M059J (cell line): ENCODE measurements around the gene RGS8. TPM values are rescaled to one million over a fixed set of nuclear protein-coding genes. Genes with fewer than 3 reads are reported as not detected.

Experiments
- DNase-seq: peaks from one replicate; pipeline ENCODE4 v3.0.0-alpha.2; 2012; ENCODE audit warnings: low read depth
- total RNA-seq: library from RNA; depleted of rRNA; stranded (reverse); fragments of >200 nt; shearing (Covaris generic); gene quantifications from 2 replicates; pipeline ENCODE4 v1.2.3, GENCODE V29; 2014; rRNA removed

The RGS8 gene
- total RNA-seq, result not detected in 2 replicates

- DNase-seq, result no peak
Observed at GRCh38 chr1:182684116-182684828, at the start of gene RGS8. TSS of gene RGS8 (minus strand) at chr1:182684587. CDS start at chr1:182669649, 14,938 bp downstream.

DNA sequence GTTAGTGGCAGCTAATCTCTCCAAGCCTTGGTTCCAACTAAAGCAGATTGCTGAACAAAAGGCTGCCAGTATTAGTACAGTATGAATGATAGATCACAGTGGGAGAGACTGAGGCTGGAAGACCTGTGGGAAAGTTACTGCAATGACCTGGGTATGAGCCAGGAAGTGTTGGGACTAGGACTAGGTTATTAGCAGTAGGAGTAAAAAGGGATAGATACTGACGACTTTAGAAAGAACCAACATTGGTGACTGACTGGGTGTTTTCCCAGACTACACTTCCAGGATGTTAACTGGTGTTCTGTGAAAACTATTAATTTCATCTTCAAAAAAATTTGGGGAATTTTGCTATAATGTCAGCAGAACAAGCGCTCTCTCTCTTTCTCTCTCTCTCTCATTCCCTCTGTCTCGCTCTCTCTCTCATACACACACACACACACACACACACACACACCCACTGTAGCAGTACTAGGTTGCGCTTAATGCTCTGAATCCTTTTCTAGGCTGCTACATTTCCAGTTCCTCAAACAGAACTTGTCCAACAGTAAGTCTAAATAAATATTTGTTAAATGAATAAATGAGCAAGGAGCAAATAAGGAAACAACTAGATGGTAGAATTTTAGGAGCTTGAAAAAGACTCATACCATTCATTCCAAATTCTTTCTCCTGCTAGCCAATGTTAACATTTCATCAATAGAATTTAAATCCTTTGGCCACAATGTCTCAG, 47.6 kb upstream of the RGS8 start:
- no peak for DNase-seq

- DNase-seq, result no peak
Observed at GRCh38 chr1:182726912-182727311, 42.5 kb upstream of the RGS8 start.

- DNase-seq, result no peak
Observed at GRCh38 chr1:182725259-182726255, 41.2 kb upstream of the RGS8 start.

DNA sequence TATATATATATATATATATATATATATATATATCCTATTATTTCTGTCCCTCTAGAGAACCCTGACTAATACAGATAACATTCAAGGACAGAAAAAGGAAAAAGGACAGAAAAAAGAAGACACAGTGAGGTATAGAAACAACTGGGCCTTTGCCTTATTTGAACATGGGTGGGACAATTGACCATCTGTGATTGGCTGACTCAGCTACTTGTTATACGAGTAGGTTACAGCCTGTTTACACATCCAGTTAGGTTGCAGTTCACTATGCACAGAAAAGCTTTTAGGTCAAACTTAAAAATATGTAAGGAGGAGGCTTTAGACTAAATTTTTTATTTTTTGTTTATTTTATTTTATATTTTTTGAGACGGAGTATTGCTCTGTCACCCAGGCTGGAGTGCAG, 39.8 kb upstream of the RGS8 start:
- no peak for DNase-seq

GRCh38 chr1:182723200-182723599, 38.8 kb upstream of the RGS8 start:
- no peak for DNase-seq

DNA sequence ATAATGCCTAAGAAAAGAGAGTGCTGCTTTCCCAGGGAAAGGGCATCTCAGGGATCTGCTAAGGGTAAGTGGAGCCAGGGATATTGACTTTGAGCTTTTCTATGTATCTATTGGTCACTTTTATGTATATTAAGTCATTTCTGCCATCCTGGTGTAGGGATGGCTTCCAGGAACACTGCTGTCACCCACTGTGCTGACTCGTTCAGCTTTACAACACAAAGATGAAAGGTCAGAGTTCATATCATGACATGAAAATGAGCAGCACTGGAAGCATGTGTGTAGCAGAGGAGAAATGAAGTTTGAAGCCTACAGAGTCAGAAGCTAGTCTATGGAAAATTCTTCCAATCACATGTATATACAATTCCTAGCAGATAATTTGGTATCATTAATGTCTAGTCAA, 37.1 kb upstream of the RGS8 start:
- DNase-seq, result no peak

DNA sequence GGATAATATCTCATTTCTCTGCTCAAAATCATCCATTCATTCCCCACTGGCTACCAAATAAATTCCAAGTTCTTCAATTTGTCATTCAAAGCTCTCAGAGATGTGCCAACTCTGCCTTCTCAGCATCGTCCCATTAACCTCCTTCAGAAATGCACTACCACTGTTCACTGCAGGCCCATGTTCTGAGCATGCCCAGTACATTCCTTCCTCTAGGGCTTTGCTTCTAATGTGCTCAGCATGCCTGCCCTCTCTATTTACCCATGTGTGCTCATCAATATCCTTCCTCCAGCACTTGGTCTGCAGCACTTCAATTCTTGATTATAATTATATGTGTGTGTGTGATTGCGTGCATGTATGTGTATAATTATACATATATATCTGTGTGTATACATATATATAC, 36.1 kb upstream of the RGS8 start:
- no peak for DNase-seq

DNA sequence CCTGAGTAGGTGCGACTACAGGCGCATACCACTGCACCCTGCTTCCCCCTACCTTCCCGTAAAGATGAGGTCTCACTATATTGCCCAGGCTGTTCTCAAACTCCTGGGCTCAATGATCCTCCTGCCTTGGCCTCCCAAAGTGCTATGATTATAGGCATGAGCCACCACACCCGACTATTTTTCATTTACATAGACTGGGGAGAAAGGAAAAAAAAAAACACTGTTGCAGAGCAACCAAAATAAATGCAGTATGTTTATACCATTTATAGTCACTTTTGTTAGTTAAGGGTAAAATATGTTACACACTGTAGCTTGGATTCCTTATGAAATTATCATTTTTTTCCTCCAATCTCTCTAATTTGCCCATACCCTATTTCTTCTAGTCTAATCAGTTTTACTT, 35.2 kb upstream of the RGS8 start:
- DNase-seq, result no peak

GRCh38 chr1:182718311-182718710, 33.9 kb upstream of the RGS8 start:
- DNase-seq, result no peak

DNA sequence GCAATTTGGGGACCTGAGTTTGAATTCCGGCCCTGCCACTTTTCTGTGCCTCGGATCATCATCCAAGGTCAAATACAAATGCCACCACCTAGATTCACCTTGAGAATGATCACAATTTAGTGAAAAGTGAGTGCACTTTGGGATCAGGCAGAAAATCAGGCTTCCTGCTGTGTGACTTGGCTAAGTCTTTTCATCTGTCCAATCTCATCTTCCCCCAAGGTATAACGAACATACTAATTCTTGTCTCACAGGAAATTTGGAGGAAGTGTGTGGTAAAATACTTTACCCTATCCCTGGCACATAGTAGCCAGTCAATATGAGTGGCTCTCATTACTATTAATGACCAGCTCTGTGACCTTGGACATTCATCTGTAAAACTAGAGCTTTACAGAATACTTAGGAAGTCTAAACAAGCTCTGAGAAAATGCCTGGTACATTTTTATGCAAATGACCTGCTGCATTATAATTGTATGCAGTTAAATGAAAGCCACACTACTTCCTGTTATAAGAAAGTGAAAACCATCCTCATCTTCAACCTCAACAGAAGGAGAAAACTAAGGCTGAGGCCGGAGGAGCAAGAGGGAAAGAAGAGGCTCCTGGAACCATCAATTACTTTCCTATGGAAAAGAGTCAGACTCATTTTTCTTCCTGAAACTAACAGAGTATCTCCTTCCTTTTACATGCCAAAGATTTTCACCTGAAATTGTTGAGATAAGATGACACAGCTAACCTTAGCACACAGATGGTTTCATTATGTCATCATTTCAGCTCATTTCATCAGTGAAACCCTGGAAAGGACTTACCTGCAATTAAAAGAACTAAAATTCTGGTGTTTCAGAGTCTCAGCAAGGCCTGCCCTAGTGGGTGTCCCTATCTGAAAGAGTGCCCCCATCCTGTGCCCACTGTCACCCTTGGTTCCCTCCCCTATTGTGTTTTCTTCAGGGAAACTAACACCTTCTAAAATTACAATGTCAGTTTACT, 32.6 kb upstream of the RGS8 start:
- no peak for DNase-seq

- no peak for DNase-seq
Observed at GRCh38 chr1:182715531-182715930, 31.1 kb upstream of the RGS8 start.

DNA sequence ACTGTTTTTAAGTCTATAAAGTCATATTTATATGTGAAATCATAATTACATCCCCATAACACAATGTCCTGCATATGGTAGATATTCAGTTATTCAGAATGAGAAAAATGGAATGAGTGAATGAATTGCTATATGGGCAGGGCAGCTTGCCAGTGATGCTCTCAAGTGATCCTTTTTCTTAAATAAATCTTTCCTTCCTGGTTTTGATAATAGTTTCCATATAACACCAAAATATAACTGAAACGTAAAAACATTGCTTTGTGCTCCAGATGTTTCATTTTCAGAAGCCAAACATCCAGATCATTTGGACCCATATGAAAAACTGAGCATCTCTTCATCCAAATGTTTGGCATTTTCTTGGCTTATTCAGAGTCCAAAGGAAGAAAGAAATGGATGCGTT, 30.2 kb upstream of the RGS8 start:
- DNase-seq, result no peak

- DNase-seq, result no peak
Observed at GRCh38 chr1:182713939-182714338, 29.6 kb upstream of the RGS8 start.

DNA sequence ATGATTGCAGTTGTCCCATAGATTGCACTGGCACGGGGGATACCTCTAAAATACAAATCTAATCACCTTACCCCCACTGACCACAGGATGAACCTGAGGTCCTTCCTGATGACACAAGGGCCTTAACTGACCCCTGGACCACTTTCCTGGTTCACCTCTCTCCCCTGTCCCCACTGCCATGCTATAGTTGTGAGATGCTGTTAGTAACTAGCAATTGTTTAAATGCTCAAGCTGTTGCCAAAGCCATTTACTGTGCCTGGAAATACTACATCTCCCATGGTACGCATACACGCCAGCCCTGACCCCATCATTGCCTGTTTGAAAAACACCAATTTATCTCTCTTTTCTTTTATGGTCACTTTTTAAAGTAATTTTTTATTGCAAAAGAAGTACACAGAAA, 29.1 kb upstream of the RGS8 start:
- DNase-seq, result no peak

DNA sequence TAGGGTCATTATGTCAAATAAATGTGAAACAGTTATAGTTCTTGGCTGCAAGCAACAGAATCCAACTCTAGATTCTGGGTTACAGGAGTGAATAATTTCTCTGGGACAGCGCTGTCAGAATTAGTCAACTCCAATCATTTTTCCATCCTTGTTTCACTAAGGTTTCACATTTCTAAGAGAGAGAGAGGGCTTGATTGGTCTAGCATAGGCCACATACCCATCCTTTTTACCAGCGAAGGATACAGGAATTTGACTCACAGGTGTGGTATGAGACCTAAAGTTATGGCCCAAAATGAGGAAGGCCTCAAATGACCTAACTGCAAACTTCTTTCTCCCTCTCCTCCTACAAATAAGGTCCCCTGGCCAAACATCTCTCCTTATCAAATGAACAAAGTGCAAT, 25.5 kb upstream of the RGS8 start:
- DNase-seq, result no peak

- no peak for DNase-seq
Observed at GRCh38 chr1:182709225-182709764, 24.9 kb upstream of the RGS8 start.

GRCh38 chr1:182707122-182707521, 22.7 kb upstream of the RGS8 start:
- no peak for DNase-seq

DNA sequence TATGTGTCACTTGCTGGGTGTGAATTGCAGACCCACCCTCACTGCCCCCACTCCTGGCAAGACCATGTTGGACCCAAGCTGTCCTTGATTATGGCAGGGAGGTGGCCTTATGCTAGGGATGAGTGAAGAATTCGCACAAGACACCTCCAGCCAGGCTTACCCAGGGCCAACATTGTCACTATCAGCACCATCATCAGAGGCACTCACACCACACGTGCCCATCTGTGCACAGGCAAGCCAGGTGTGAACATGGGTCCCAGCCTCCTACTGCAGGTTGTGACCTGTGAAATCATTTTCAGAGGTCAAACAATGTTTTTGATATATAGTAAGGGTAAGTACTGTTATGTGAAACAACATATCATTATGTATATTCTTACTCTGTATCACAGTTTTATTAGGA, 20.3 kb upstream of the RGS8 start:
- DNase-seq, result no peak

DNA sequence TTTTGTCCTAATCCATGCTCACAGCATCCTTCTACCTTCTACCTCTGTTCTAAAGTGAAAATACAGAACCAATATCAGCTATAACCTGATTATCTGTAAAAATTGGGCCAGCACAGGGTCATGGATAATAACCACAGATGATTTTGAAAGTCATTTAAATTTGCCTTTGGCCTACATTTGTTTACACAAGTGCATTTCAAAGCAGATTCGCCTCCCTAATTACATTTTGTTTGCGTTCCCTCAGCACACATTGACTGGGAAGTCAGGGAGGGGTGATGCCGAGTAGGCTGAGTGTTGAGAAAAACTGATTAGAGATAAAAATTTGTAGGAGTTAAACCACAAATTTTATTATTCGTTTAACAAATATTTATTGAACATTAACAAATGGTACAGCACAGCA, 19.2 kb upstream of the RGS8 start:
- no peak for DNase-seq
